ENCODE results near the gene ARHGAP26.

ARHGAP26 gene

GRCh38 chr5:142779163-142779840, 9.1 kb downstream of the ARHGAP26 start:
- H3K4me1 ChIP-seq (ENCODE audit: insufficient read depth, low read length, severe bottlenecking) = no peaks in the 10 kb centered on the region

GRCh38 chr5:142780871-142781270, 10.7 kb downstream of the ARHGAP26 start:
- no peaks in the 10 kb centered on the region for H3K9me3 ChIP-seq (ENCODE audit: low read length)
- no peak for TF ChIP-seq CTCF (IDR thresholded peaks at IDR 0.05; ENCODE audit: low read length)
- TF ChIP-seq EZH2 (IDR thresholded peaks at IDR 0.05; ENCODE audit: borderline replicate concordance, low read length) = no peak
- H3K9ac ChIP-seq (ENCODE audit: low read length) = no peak overlapping the region
- no peaks in the 10 kb centered on the region for H3F3A ChIP-seq (ENCODE audit: insufficient read depth, low read length)
- H3K9me2 ChIP-seq (ENCODE audit: low read depth, low read length) = no peaks in the 10 kb centered on the region
- no peaks in the 10 kb centered on the region for H4K20me1 ChIP-seq (ENCODE audit: insufficient read depth, low read length)
- H3K4me3 ChIP-seq (ENCODE audit: low read depth, low read length, poor library complexity, severe bottlenecking) = no peak overlapping the region
- no peaks in the 10 kb centered on the region; the same call in 1 of the 2 replicates for H3K36me3 ChIP-seq (ENCODE audit: insufficient read depth, low read length)
- H3K4me1 ChIP-seq (ENCODE audit: insufficient read depth, low read length, severe bottlenecking) = no peaks in the 10 kb centered on the region
- H3K27ac ChIP-seq (ENCODE audit: low read depth, low read length, poor library complexity, severe bottlenecking) = no peak overlapping the region
- no peak overlapping the region for H2AFZ ChIP-seq (ENCODE audit: low read length)
- no peak overlapping the region for H3K4me2 ChIP-seq (ENCODE audit: low read length)
- H3K27me3 ChIP-seq (ENCODE audit: insufficient read depth, low read length) = peaks cover 8% of the 10 kb centered on the region; the same call in 1 of the 2 replicates
- H3K79me2 ChIP-seq (ENCODE audit: insufficient read depth, low read length) = no peaks in the 10 kb centered on the region

More at GRCh38 chr5:142779163-142779840, 9.1 kb downstream of the ARHGAP26 start:
- H4K20me1 ChIP-seq (ENCODE audit: insufficient read depth, low read length) = no peaks in the 10 kb centered on the region
- no peaks in the 10 kb centered on the region for H3K79me2 ChIP-seq (ENCODE audit: insufficient read depth, low read length)
- no peak overlapping the region for H3K4me2 ChIP-seq (ENCODE audit: low read length)
- no peaks in the 10 kb centered on the region for H3F3A ChIP-seq (ENCODE audit: insufficient read depth, low read length)
- no peaks in the 10 kb centered on the region for H3K9me2 ChIP-seq (ENCODE audit: low read depth, low read length)
- no peak overlapping the region for H3K27ac ChIP-seq (ENCODE audit: low read depth, low read length, poor library complexity, severe bottlenecking)
- no peaks in the 10 kb centered on the region for H3K9me3 ChIP-seq (ENCODE audit: low read length)
- no peaks in the 10 kb centered on the region; the same call in 1 of the 2 replicates for H3K36me3 ChIP-seq (ENCODE audit: insufficient read depth, low read length)
- no peak overlapping the region for H2AFZ ChIP-seq (ENCODE audit: low read length)
- TF ChIP-seq EZH2 (IDR thresholded peaks at IDR 0.05; ENCODE audit: borderline replicate concordance, low read length) (no peak), CTCF (IDR thresholded peaks at IDR 0.05; ENCODE audit: low read length) (no peak)
- H3K9ac ChIP-seq (ENCODE audit: low read length) = no peak overlapping the region
- H3K4me3 ChIP-seq (ENCODE audit: low read depth, low read length, poor library complexity, severe bottlenecking) = no peak overlapping the region
- peaks cover 8% of the 10 kb centered on the region; the same call in 1 of the 2 replicates for H3K27me3 ChIP-seq (ENCODE audit: insufficient read depth, low read length)

GRCh38 chr5:142782976-142783530, 12.9 kb downstream of the ARHGAP26 start:
- Histone ChIP-seq H2AFZ (ENCODE audit: low read length) (no peak overlapping the region), H3K27me3 (ENCODE audit: insufficient read depth, low read length) (no peaks in the 10 kb centered on the region), H3K79me2 (ENCODE audit: insufficient read depth, low read length) (no peaks in the 10 kb centered on the region), H3K9me2 (ENCODE audit: low read depth, low read length) (no peaks in the 10 kb centered on the region), H3K4me3 (ENCODE audit: low read depth, low read length, poor library complexity, severe bottlenecking) (no peak overlapping the region), H3K4me2 (ENCODE audit: low read length) (no peak overlapping the region), H3F3A (ENCODE audit: insufficient read depth, low read length) (no peaks in the 10 kb centered on the region), H3K9ac (ENCODE audit: low read length) (no peak overlapping the region), H3K4me1 (ENCODE audit: insufficient read depth, low read length, severe bottlenecking) (no peaks in the 10 kb centered on the region), H4K20me1 (ENCODE audit: insufficient read depth, low read length) (no peaks in the 10 kb centered on the region), H3K27ac (ENCODE audit: low read depth, low read length, poor library complexity, severe bottlenecking) (no peak overlapping the region), H3K9me3 (ENCODE audit: low read length) (no peaks in the 10 kb centered on the region), H3K36me3 (ENCODE audit: insufficient read depth, low read length) (no peaks in the 10 kb centered on the region)
- TF ChIP-seq EZH2 (IDR thresholded peaks at IDR 0.05; ENCODE audit: borderline replicate concordance, low read length) (no peak), CTCF (IDR thresholded peaks at IDR 0.05; ENCODE audit: low read length) (no peak)
